ENCODE data around the gene YIPF4. TPM values are rescaled to one million over a fixed set of nuclear protein-coding genes. Genes with fewer than 3 reads are reported as not detected.
A peak's percentile ranks its signal among the peaks of the same experiment; 100 is the strongest.

Gene YIPF4
- 10 to 100 TPM; 23.1 to 39.9 TPM for total RNA-seq

DNA sequence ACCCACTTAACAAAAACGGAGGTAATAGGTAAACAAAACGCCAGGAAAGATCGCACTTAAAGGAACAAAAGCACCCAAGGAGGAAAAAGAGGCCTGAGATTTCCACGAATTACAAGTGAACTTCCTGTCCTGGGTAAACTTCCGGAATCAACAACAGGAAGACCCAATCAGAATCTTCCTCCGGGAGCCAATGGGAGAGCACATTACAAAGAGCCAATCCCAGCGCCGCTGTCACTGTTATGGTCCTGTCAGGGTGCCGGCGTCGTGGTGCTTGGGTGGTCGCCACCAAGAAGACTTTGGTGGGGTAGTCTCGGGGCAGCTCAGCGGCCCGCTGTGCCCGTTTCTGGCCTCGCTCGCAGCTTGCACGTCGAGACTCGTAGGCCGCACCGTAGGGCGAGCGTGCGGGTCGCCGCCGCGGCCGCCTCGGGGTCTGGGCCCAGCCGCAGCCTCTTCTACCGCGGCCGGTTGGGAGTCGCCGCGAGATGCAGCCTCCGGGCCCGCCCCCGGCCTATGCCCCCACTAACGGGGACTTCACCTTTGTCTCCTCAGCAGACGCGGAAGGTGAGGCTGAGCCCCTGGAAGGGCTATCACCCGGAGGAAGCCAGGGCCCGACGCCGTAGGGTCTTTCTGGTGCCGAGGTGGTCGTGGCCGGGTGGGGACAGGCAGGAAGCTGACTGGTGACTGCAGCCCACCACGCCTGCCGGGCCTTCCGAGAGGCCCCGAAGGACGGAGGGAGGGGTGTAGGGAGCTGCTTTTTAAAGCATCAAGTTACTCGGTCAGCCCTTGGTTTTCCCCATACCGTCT, at the start of gene YIPF4:
Gene YIPF4 (plus strand): TSS at position 231 of the 804 bp plus-strand sequence. CDS start 252 bp downstream, at position 483.
- DNase-seq: peak; percentile 90
- peaks cover 13% of the 10 kb centered on the region for H3K36me3 Mint-ChIP-seq (ENCODE audit: low read depth)
- H3K4me1 Mint-ChIP-seq: peaks cover 29% of the 10 kb centered on the region
- H3K27me3 Mint-ChIP-seq: peaks cover 3% of the 10 kb centered on the region
- ChIA-PET POLR2A (no interaction called here), CTCF (interaction anchor here (0.5 kb wide), 1 partner anchor 40 kb away, joined by 3 read pairs; no protein-coding TSS in a partner anchor)
- H3K4me3 Mint-ChIP-seq: peak within 1 kb of the TSS; percentile 93
- H3K27ac Mint-ChIP-seq: peak within 1 kb of the TSS; percentile 92
- no peaks in the 10 kb centered on the region for H3K9me3 Mint-ChIP-seq

- DNase-seq: no peak
- H3K4me3 Mint-ChIP-seq: no peak overlapping the region
- peaks cover 6% of the 10 kb centered on the region for H3K36me3 Mint-ChIP-seq (ENCODE audit: low read depth)
- no peaks in the 10 kb centered on the region for H3K9me3 Mint-ChIP-seq
- H3K4me1 Mint-ChIP-seq: peaks cover 1% of the 10 kb centered on the region
- no peak overlapping the region for H3K27ac Mint-ChIP-seq
- no peaks in the 10 kb centered on the region for H3K27me3 Mint-ChIP-seq
- CTCF ChIA-PET: no interaction called here
- POLR2A ChIA-PET: no interaction called here
These were observed 49.5 kb upstream of the YIPF4 start for GRCh38 chr2:32228181-32228580.

DNA sequence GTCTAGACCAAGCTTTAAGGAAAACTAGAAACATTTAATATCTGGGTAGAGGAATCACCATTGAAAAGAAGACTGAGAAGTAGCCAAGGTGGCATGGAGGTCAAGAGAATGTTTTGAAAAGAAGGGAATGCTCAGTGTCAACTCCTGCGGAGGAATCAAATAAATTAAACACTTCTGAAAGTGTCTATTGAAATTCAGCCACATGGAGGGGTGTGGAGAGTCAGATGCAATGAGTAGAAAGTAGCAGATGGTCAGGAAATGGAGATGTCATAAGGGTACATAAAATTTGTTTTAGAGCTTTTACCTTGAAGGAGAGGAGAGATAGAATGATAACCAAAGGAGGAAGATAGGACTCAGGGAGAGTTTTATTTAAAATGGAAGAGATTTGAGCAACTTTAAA, 48.1 kb upstream of the YIPF4 start:
- CTCF ChIA-PET: no interaction called here
- POLR2A ChIA-PET: no interaction called here
- DNase-seq: no peak
- Mint-ChIP-seq H3K4me1 (peaks cover 1% of the 10 kb centered on the region), H3K36me3 (ENCODE audit: low read depth) (peaks cover 5% of the 10 kb centered on the region), H3K9me3 (no peaks in the 10 kb centered on the region), H3K27ac (no peak overlapping the region), H3K27me3 (no peaks in the 10 kb centered on the region), H3K4me3 (no peak overlapping the region)

DNA sequence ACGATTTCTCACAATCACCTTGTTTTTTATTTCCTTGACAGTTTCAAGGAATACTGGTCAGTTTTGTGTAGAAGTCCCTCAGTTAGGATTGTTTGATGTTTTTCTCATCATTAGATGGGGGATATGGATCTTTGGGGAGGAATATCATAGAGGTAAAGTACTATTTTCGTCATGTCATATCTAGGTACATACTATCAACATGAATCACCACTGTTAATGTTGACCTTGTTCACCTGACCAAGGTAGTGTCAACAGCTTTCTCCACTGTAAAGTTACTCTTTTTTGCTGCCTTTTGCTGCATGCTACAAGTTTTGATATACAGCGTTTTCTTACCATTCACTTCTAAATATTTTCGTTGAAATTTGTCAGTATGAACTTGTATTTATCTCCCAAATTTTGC, 45.7 kb upstream of the YIPF4 start:
- Mint-ChIP-seq H3K9me3 (no peaks in the 10 kb centered on the region), H3K4me1 (peaks cover 1% of the 10 kb centered on the region), H3K27me3 (no peaks in the 10 kb centered on the region), H3K4me3 (no peak overlapping the region), H3K36me3 (ENCODE audit: low read depth) (no peaks in the 10 kb centered on the region), H3K27ac (no peak overlapping the region)
- ChIA-PET POLR2A (no interaction called here), CTCF (no interaction called here)
- no peak for DNase-seq

DNA sequence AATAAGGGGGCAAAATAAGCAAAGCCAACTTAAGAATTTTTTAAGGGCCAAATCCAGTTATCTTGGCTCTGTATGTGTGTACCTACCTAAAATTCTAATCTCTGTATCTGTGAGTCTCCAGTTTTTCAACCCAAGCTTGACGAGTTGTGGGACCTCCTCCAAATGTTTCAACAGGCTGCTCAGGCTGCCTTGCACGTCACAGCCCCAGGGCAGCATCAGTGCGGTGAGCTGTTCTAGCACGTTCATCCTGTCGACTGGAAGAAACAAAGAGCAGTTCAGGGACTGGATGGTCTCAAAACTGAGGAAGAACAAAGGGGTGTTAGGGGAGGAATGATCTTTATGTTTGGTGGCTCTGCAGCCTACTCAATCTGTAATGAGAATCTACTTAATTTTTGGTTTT, 42.4 kb upstream of the YIPF4 start:
- ChIA-PET POLR2A (interaction anchor here (0.6 kb wide), 1 partner anchor 56 kb away, joined by 7 read pairs; no protein-coding TSS in a partner anchor), CTCF (no interaction called here)
- Mint-ChIP-seq H3K27me3 (no peaks in the 10 kb centered on the region), H3K4me1 (peaks cover 1% of the 10 kb centered on the region), H3K4me3 (no peak overlapping the region), H3K36me3 (ENCODE audit: low read depth) (no peaks in the 10 kb centered on the region), H3K9me3 (no peaks in the 10 kb centered on the region), H3K27ac (no peak overlapping the region)
- no peak for DNase-seq

DNA sequence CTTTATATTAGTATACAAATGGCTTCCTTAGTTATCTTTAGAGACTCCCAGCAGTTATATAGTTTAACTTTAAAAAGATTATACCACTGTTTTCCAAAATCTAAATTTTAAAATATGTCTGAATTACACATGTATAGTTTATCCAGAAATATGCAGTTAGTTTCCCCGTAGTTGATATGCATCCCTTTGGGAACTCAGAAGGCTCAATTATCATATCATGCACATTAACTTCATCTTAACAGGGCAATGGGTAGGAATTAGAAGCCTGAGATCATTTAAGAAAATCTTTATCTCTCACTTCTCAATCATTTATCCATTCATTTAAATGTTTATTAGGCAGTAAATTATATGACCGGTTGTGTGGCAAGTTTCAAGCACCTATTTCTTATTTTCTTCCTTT, 40.2 kb upstream of the YIPF4 start:
- ChIA-PET CTCF (no interaction called here), POLR2A (no interaction called here)
- Mint-ChIP-seq H3K4me1 (peaks cover 1% of the 10 kb centered on the region), H3K4me3 (no peak overlapping the region), H3K27me3 (no peaks in the 10 kb centered on the region), H3K27ac (no peak overlapping the region), H3K36me3 (ENCODE audit: low read depth) (no peaks in the 10 kb centered on the region), H3K9me3 (no peaks in the 10 kb centered on the region)
- DNase-seq: no peak

DNA sequence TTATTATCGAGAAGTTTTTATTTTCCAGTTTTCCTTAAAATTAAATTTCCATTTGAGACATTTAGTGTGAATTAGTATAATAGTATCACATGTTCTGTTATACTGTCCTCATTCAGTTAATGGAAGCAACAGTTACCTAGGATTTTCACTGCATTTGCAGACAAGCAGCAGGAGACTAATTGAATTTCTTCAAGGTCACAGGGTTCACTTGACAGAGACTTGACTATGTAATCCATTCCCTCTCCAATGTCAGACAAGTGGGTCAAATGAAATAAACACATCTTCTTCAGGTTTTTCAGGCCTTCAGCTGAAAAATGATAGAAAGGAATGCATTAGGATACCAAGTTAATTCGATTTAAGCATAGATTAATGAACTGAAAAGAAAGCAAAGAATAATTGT, 39.7 kb upstream of the YIPF4 start:
- no peak for DNase-seq
- ChIA-PET CTCF (no interaction called here), POLR2A (no interaction called here)
- no peaks in the 10 kb centered on the region for H3K27me3 Mint-ChIP-seq
- no peaks in the 10 kb centered on the region for H3K36me3 Mint-ChIP-seq (ENCODE audit: low read depth)
- H3K4me3 Mint-ChIP-seq: no peak overlapping the region
- no peaks in the 10 kb centered on the region for H3K4me1 Mint-ChIP-seq
- no peaks in the 10 kb centered on the region for H3K9me3 Mint-ChIP-seq
- H3K27ac Mint-ChIP-seq: no peak overlapping the region

DNA sequence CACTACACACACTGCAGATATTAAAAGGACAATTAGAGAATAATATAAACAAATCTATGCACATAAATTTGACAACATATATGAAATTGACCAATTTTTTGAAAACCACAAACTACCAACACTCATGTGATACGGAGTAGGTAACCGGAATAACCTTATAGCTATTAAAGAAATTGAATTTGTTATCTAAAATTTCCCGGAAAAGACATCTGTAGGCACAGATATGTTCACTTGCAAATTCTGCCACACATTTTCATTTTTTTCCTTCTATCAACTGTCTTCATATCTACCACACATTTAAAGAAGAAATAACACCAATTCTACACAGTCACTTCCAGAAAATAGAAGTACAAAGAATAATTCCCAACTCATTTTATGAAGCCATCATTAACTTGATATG, 35.4 kb upstream of the YIPF4 start:
- no peaks in the 10 kb centered on the region for H3K4me1 Mint-ChIP-seq
- H3K27me3 Mint-ChIP-seq: no peaks in the 10 kb centered on the region
- H3K27ac Mint-ChIP-seq: no peak overlapping the region
- DNase-seq: no peak
- no peak overlapping the region for H3K4me3 Mint-ChIP-seq
- no peaks in the 10 kb centered on the region for H3K9me3 Mint-ChIP-seq
- CTCF ChIA-PET: interaction anchor here (1.0 kb wide), 1 partner anchor 18 kb away, joined by 6 read pairs; no protein-coding TSS in a partner anchor
- H3K36me3 Mint-ChIP-seq (ENCODE audit: low read depth): no peaks in the 10 kb centered on the region
- POLR2A ChIA-PET: no interaction called here

GRCh38 chr2:32246911-32247310, 30.8 kb upstream of the YIPF4 start:
- H3K4me1 Mint-ChIP-seq: no peaks in the 10 kb centered on the region
- no peaks in the 10 kb centered on the region for H3K27me3 Mint-ChIP-seq
- no peaks in the 10 kb centered on the region for H3K9me3 Mint-ChIP-seq
- POLR2A ChIA-PET: no interaction called here
- CTCF ChIA-PET: no interaction called here
- H3K4me3 Mint-ChIP-seq: no peak overlapping the region
- H3K27ac Mint-ChIP-seq: no peak overlapping the region
- DNase-seq: no peak
- no peaks in the 10 kb centered on the region for H3K36me3 Mint-ChIP-seq (ENCODE audit: low read depth)

GRCh38 chr2:32248299-32248698, 29.4 kb upstream of the YIPF4 start:
- H3K4me3 Mint-ChIP-seq: no peak overlapping the region
- ChIA-PET CTCF (no interaction called here), POLR2A (no interaction called here)
- H3K36me3 Mint-ChIP-seq (ENCODE audit: low read depth): no peaks in the 10 kb centered on the region
- no peaks in the 10 kb centered on the region for H3K9me3 Mint-ChIP-seq
- H3K27me3 Mint-ChIP-seq: no peaks in the 10 kb centered on the region
- H3K4me1 Mint-ChIP-seq: no peaks in the 10 kb centered on the region
- no peak for DNase-seq
- no peak overlapping the region for H3K27ac Mint-ChIP-seq

DNA sequence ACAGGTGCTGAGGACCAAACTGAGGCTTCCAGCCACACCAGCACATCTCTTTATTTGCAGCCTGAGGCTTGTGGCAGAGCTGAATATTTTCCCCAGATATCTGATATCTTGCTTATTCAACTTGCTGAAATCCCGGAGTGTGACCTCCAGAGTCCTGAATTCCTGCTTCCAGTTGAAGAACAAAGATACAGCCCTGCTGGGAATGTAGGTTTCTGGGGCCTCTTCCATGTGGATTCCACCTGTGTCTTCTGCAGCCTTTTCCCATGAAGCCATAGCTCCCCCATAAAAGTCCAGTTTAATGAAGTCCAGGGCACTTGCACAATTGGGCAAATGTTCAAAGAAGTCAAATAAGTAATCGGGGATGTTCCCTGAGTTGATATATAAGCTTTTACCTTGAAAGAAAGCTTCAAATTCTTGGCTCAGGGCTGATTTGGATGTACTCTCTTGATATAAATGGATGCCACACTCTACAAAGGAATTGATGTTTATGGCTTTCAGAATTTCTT, 27.9 kb upstream of the YIPF4 start:
- ChIA-PET CTCF (interaction anchor here (0.5 to 0.7 kb wide), 2 partner anchors 154 to 325 kb away, joined by 3 to 5 read pairs; no protein-coding TSS in a partner anchor), POLR2A (no interaction called here)
- H3K9me3 Mint-ChIP-seq: no peaks in the 10 kb centered on the region
- H3K4me1 Mint-ChIP-seq: no peaks in the 10 kb centered on the region
- no peak overlapping the region for H3K4me3 Mint-ChIP-seq
- H3K36me3 Mint-ChIP-seq (ENCODE audit: low read depth): no peaks in the 10 kb centered on the region
- no peaks in the 10 kb centered on the region for H3K27me3 Mint-ChIP-seq
- DNase-seq: no peak
- H3K27ac Mint-ChIP-seq: no peak overlapping the region

DNA sequence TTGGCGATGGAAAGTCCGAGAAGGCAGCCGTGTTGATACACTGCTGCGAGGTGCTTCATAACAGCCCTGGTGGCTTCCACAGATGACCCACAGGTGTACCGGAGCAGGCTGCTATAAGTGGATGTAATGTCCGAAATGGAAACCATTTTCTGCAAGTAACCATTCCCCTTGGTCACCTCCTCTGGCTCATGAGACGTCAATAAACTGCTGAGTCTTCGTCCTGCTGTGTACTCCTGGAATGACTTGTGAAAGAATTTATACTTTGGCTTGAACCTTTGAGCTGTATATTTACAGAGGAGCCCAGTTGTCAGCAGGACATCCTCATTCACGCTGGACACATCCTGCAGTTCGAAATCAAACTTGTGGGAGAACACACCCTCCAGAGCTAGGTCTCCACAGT, 27.4 kb upstream of the YIPF4 start:
- H3K4me1 Mint-ChIP-seq: no peaks in the 10 kb centered on the region
- ChIA-PET CTCF (interaction anchor here (0.7 kb wide), 1 partner anchor 154 kb away, joined by 3 read pairs; no protein-coding TSS in a partner anchor), POLR2A (no interaction called here)
- no peaks in the 10 kb centered on the region for H3K9me3 Mint-ChIP-seq
- no peaks in the 10 kb centered on the region for H3K27me3 Mint-ChIP-seq
- no peak overlapping the region for H3K27ac Mint-ChIP-seq
- no peak overlapping the region for H3K4me3 Mint-ChIP-seq
- no peaks in the 10 kb centered on the region for H3K36me3 Mint-ChIP-seq (ENCODE audit: low read depth)
- DNase-seq: no peak

GRCh38 chr2:32258242-32258641, 19.5 kb upstream of the YIPF4 start:
- H3K4me3 Mint-ChIP-seq: no peak overlapping the region
- H3K4me1 Mint-ChIP-seq: peaks cover 2% of the 10 kb centered on the region
- DNase-seq: no peak
- no peaks in the 10 kb centered on the region for H3K27me3 Mint-ChIP-seq
- H3K9me3 Mint-ChIP-seq: no peaks in the 10 kb centered on the region
- no peak overlapping the region for H3K27ac Mint-ChIP-seq
- CTCF ChIA-PET: interaction anchor here (0.6 kb wide), 1 partner anchor 23 kb away, joined by 3 read pairs; no protein-coding TSS in a partner anchor
- H3K36me3 Mint-ChIP-seq (ENCODE audit: low read depth): no peaks in the 10 kb centered on the region
- POLR2A ChIA-PET: no interaction called here

GRCh38 chr2:32260376-32260775, 17.3 kb upstream of the YIPF4 start:
- ChIA-PET POLR2A (no interaction called here), CTCF (interaction anchor here (0.9 kb wide), 1 partner anchor 18 kb away, joined by 6 read pairs; no protein-coding TSS in a partner anchor)
- H3K27ac Mint-ChIP-seq: no peak overlapping the region
- H3K9me3 Mint-ChIP-seq: no peaks in the 10 kb centered on the region
- peaks cover 8% of the 10 kb centered on the region for H3K4me1 Mint-ChIP-seq
- no peaks in the 10 kb centered on the region for H3K27me3 Mint-ChIP-seq
- no peak overlapping the region for H3K4me3 Mint-ChIP-seq
- DNase-seq: no peak
- H3K36me3 Mint-ChIP-seq (ENCODE audit: low read depth): no peaks in the 10 kb centered on the region
